BLaER1 (cell line): Measurements from ENCODE around the gene ZNF483.
"Not testable (repeated sequence)": the region's sequence is repeated elsewhere in the genome, so short reads cannot be mapped to it uniquely, and the experiment has no call there.

Source experiments
- H3K27ac ChIP-seq: shearing (Covaris generic); formaldehyde crosslinking; 2 replicates; pipeline ENCODE4 v1.8.1; 2022
- H3K27me3 ChIP-seq: shearing (Covaris generic); formaldehyde crosslinking; 2 replicates; pipeline ENCODE4 v1.8.1; 2022
- H3K36me3 ChIP-seq: shearing (Covaris generic); formaldehyde crosslinking; 2 replicates; pipeline ENCODE4 v1.8.1; 2022
- H3K4me1 ChIP-seq: shearing (Covaris generic); formaldehyde crosslinking; 2 replicates; pipeline ENCODE4 v1.8.1; 2022
- H3K4me2 ChIP-seq: shearing (Covaris generic); formaldehyde crosslinking; 2 replicates; pipeline ENCODE4 v1.8.1; 2022
- H3K4me3 ChIP-seq: shearing (Covaris generic); formaldehyde crosslinking; 2 replicates; pipeline ENCODE4 v1.8.1; 2022
- H3K9ac ChIP-seq: shearing (Covaris generic); formaldehyde crosslinking; 2 replicates; pipeline ENCODE4 v1.8.1; 2022
- H3K9me3 ChIP-seq: shearing (Covaris generic); formaldehyde crosslinking; 2 replicates; pipeline ENCODE4 v1.8.1; 2022
- H4K20me1 ChIP-seq: shearing (Covaris generic); formaldehyde crosslinking; 2 replicates; pipeline ENCODE4 v1.8.1; 2022
- Cebpa-rat ChIP-seq: shearing (Covaris generic); IDR thresholded peaks from 2 replicates; pipeline ENCODE4 v1.8.1; 2022

ZNF483 gene

DNA sequence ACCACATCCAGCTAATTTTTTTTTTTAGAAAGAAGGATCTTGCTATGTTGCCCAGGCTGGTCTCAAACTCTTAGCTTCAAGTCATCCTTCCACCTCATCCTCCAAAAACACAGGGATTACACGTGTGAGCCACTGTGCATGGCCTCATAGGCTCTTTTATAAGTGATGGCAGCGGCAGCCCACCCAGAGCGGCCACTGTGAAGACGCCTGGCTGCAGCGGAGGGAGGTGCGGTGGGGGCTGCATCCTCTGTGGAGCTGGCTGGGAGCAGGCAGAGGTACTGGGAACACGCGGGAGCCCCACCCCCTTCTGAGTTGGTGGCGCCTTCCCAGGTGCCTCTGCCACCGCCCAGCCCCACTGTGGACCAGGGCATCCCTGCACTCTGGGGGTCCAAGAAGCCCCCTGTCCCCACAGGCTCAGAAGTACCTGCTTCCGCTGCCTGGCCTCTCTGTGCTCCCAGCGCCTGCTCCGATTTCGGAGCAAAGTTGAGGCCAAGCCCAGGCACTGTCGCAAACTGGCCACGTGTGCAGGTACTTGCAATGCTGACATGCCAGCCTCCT is 23.9 kb upstream of the ZNF483 start:
- H3K4me2 ChIP-seq, result no peak overlapping the region
- H3K9ac ChIP-seq, result no peak overlapping the region
- H3K36me3 ChIP-seq, result no peaks in the 10 kb centered on the region
- no peak overlapping the region for H3K4me3 ChIP-seq
- H4K20me1 ChIP-seq, result no peaks in the 10 kb centered on the region
- peaks cover 14% of the 10 kb centered on the region for H3K9me3 ChIP-seq
- H3K27ac ChIP-seq, result no peak overlapping the region
- H3K4me1 ChIP-seq, result no peaks in the 10 kb centered on the region
- no peaks in the 10 kb centered on the region for H3K27me3 ChIP-seq
- no peak for TF ChIP-seq Cebpa-rat

DNA sequence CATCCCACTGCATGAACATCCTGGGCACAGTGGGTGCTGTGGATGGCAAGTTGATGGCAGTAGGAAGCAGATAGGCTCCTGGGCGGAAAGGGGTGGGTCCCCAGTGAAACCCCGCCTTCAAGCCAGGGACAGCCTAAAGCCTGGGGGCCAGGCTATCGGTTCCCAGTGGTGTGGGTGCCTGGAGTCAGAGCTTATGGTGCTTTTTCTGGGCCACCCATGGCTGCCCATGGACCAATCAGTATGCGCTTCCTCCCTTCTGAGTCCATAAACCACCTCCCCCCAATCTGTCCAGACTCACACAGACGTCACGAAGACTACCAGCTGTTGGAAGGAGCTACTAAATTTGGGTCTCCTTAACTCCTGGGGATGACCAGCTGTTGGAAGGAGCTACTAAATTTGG is 23.3 kb upstream of the ZNF483 start:
- no peaks in the 10 kb centered on the region for H4K20me1 ChIP-seq
- TF ChIP-seq Cebpa-rat, result no peak
- no peak overlapping the region for H3K27ac ChIP-seq

DNA sequence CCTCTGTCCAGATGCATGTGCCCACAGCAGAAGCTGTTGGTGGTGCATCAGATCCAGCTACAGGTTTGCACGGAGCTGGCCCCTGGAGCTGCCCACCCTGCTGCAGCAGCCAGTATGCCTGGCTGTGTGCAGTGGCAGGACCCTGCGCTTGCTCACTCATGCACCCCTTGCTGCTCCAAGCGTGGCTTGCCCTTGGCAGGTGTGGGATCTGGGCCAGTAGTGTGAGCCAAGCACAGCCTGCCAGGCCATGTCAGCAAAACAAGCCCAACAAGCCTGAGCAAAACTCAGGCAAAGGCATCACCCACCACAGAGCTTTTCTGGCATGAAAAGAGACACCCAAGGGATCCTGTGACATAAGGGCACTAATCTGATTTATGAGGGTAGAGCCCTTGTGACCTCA is 22.5 kb upstream of the ZNF483 start:
- TF ChIP-seq Cebpa-rat, result no peak
- Histone ChIP-seq H3K27me3 (no peaks in the 10 kb centered on the region), H3K4me3 (no peak overlapping the region), H4K20me1 (no peaks in the 10 kb centered on the region), H3K4me2 (no peak overlapping the region), H3K27ac (no peak overlapping the region), H3K36me3 (no peaks in the 10 kb centered on the region), H3K9me3 (peaks cover 14% of the 10 kb centered on the region), H3K4me1 (no peaks in the 10 kb centered on the region), H3K9ac (no peak overlapping the region)

More for the DNA sequence above, 23.3 kb upstream of the ZNF483 start:
- no peak overlapping the region for H3K9ac ChIP-seq
- no peak overlapping the region for H3K4me2 ChIP-seq
- H3K4me3 ChIP-seq, result no peak overlapping the region
- no peaks in the 10 kb centered on the region for H3K36me3 ChIP-seq
- H3K27me3 ChIP-seq, result no peaks in the 10 kb centered on the region
- H3K4me1 ChIP-seq, result no peaks in the 10 kb centered on the region
- H3K9me3 ChIP-seq, result peaks cover 14% of the 10 kb centered on the region

DNA sequence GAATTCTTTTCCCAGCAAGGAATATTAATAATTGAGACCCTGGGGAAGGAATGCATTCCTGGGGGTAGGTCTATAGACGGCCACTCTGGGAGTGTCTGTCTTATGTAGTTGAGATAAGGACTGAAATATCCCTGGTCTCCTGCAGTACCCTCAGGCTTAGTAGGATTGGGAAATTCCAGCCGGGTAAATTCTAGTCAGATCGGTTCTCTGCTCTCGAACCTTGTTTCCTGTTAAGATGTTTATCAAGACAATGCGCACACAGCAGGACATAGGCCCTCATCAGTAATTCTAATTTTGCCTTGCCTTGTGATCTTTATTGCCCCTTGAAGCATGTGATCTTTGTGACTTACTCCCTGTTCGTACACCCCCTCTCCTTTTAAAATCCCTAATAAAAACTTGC is 13.4 kb upstream of the ZNF483 start:
- not testable (repeated sequence) for H3K4me1 ChIP-seq, H3K36me3 ChIP-seq, H3K4me3 ChIP-seq, H3K27me3 ChIP-seq, H3K27ac ChIP-seq, H3K4me2 ChIP-seq, H3K9ac ChIP-seq, H4K20me1 ChIP-seq
- peaks cover 23% of the 10 kb centered on the region for H3K9me3 ChIP-seq

DNA sequence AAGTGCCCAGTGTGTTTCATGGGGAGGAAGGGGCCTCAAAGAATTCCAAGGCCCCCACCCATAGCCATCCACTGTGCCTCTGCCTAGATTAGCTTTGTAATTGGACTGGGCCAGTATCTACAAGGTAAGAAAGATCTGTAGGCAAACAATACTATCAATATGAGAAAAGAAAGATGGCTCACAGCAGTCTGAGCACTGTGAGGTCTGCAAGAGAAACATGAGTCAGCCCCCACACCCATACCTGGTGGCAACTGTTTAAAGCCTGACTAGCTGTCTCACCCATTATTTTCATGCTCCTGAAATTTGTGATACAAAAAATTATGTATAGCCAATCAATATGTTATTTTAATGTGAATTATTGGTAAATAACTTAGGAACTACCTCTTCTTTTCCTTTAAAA is 10.0 kb upstream of the ZNF483 start:
- H3K9ac ChIP-seq, result no peak overlapping the region
- TF ChIP-seq Cebpa-rat, result no peak

DNA sequence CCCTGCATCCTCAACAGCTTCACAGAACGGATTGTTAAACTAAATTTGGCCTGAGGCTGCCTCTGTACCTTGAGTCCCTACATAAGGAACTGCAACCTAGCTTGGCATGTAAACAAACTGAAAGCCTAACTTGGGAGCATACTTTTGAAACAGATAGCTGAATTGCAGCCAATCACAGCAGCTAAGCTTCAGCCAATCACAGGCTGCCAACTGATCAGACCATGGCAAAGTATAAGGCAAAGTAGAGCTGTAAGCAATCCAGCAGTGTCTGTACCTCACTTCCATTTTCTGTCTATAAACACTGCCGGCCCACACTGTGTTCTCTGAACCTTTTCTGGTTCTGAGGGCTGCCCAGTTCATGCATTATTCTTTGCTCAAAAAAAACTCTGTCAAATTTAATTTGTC is 8.9 kb upstream of the ZNF483 start:
- no peaks in the 10 kb centered on the region for H3K36me3 ChIP-seq
- peaks cover 29% of the 10 kb centered on the region for H3K9me3 ChIP-seq
- no peak overlapping the region for H3K4me3 ChIP-seq
- H4K20me1 ChIP-seq, result no peaks in the 10 kb centered on the region
- H3K4me1 ChIP-seq, result no peaks in the 10 kb centered on the region
- H3K4me2 ChIP-seq, result no peak overlapping the region
- no peaks in the 10 kb centered on the region for H3K27me3 ChIP-seq
- TF ChIP-seq Cebpa-rat, result no peak
- no peak overlapping the region for H3K9ac ChIP-seq
- no peak overlapping the region for H3K27ac ChIP-seq

More for the DNA sequence above, 10.0 kb upstream of the ZNF483 start:
- H3K4me1 ChIP-seq, result no peaks in the 10 kb centered on the region
- peaks cover 29% of the 10 kb centered on the region for H3K9me3 ChIP-seq
- H3K27me3 ChIP-seq, result no peaks in the 10 kb centered on the region
- no peak overlapping the region for H3K4me3 ChIP-seq
- H3K36me3 ChIP-seq, result no peaks in the 10 kb centered on the region
- no peak overlapping the region for H3K27ac ChIP-seq
- H3K4me2 ChIP-seq, result no peak overlapping the region
- H4K20me1 ChIP-seq, result no peaks in the 10 kb centered on the region

DNA sequence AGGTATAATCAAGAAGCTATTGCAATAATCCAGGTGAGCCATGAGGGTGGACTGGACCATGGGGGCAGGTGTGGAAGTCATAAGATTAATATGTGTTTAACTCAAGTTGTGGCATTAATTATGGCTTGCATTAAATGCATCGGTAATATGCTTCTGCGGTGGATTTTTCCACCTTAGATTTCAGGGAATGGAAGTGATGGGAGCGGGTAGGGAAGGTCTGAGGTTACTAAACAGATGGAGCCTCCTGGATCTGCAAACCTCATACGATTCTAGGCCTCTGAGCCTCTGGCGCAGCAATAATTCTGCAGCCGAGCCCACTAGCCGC is 286 bp upstream of the ZNF483 start:
- Histone ChIP-seq H3K4me2 (no peak overlapping the region), H3K9me3 (peaks cover 50% of the 10 kb centered on the region), H3K27ac (no peak overlapping the region), H3K36me3 (no peaks in the 10 kb centered on the region), H3K4me1 (no peaks in the 10 kb centered on the region; the same call in 1 of the 2 replicates), H4K20me1 (no peaks in the 10 kb centered on the region), H3K9ac (no peak overlapping the region), H3K4me3 (no peak overlapping the region), H3K27me3 (no peaks in the 10 kb centered on the region)
- TF ChIP-seq Cebpa-rat, result no peak

DNA sequence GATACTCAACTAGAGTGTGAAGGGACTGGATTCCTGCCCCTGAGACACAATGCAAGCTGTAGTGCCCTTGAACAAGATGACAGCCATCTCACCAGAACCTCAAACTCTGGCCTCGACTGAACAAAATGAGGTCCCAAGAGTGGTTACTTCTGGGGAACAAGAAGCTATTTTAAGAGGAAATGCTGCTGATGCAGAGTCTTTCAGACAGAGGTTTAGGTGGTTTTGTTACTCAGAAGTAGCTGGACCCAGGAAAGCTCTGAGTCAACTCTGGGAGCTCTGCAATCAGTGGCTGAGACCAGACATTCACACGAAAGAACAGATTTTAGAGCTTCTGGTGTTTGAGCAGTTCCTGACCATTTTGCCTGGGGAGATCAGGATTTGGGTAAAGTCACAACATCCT is 2.4 kb downstream of the ZNF483 start:
- Histone ChIP-seq H3K36me3 (no peaks in the 10 kb centered on the region), H3K9ac (no peak overlapping the region), H3K27ac (no peak overlapping the region), H3K4me3 (no peak overlapping the region), H3K4me2 (no peak overlapping the region), H3K27me3 (no peaks in the 10 kb centered on the region), H4K20me1 (no peaks in the 10 kb centered on the region), H3K4me1 (no peaks in the 10 kb centered on the region; the same call in 1 of the 2 replicates), H3K9me3 (peaks cover 46% of the 10 kb centered on the region)
- TF ChIP-seq Cebpa-rat, result no peak

DNA sequence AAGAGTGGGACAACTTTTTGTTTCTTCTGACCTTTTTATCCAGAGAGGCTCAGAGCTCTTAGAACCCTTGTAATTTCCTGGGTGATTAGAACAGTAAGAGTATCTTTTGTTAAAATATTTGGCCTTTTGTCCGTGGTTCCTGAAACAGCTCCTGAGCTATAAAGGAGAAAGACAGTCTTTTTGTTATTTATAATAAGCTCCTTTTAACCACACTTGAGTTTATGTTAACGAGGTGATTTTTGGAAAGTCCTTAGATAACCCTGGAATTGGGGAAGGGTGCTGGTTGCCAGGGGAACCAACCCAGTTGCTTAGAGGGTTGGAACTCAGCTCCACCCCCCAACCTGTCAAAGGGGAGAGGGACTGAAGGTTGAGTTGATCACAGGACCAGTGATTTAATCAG is 4.8 kb downstream of the ZNF483 start:
- Histone ChIP-seq H3K4me1 (no peaks in the 10 kb centered on the region), H3K27ac (no peak overlapping the region), H3K9ac (no peak overlapping the region), H3K36me3 (no peaks in the 10 kb centered on the region), H3K9me3 (peaks cover 55% of the 10 kb centered on the region), H4K20me1 (no peaks in the 10 kb centered on the region), H3K27me3 (no peaks in the 10 kb centered on the region), H3K4me3 (no peak overlapping the region), H3K4me2 (no peak overlapping the region)
- no peak for TF ChIP-seq Cebpa-rat

DNA sequence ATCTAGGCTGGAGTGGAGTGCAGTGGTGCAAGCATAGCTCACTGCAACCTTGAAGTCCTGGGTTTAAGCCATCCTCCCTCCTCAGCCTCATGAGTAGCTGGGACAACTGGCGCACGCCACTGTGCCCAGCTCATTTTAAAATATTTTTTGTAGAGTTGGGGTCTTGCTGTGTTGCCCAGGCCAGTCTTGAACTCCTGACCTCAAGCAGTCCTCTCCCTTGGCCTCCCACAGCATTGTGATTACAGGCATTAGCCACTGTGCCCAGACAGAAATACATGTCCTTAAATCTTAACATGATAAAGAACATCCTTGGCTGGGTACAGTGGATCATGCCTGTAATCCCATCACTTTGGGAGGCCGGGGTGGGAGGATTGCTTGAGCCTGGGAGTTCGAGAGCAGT is 6.7 kb downstream of the ZNF483 start:
- no peaks in the 10 kb centered on the region for H3K4me1 ChIP-seq
- H3K4me3 ChIP-seq, result no peak overlapping the region
- H3K9ac ChIP-seq, result no peak overlapping the region
- H3K27ac ChIP-seq, result no peak overlapping the region
- H3K9me3 ChIP-seq, result peaks cover 61% of the 10 kb centered on the region
- H3K4me2 ChIP-seq, result no peak overlapping the region
- no peaks in the 10 kb centered on the region for H4K20me1 ChIP-seq
- no peaks in the 10 kb centered on the region for H3K36me3 ChIP-seq
- no peak for TF ChIP-seq Cebpa-rat
- no peaks in the 10 kb centered on the region for H3K27me3 ChIP-seq

DNA sequence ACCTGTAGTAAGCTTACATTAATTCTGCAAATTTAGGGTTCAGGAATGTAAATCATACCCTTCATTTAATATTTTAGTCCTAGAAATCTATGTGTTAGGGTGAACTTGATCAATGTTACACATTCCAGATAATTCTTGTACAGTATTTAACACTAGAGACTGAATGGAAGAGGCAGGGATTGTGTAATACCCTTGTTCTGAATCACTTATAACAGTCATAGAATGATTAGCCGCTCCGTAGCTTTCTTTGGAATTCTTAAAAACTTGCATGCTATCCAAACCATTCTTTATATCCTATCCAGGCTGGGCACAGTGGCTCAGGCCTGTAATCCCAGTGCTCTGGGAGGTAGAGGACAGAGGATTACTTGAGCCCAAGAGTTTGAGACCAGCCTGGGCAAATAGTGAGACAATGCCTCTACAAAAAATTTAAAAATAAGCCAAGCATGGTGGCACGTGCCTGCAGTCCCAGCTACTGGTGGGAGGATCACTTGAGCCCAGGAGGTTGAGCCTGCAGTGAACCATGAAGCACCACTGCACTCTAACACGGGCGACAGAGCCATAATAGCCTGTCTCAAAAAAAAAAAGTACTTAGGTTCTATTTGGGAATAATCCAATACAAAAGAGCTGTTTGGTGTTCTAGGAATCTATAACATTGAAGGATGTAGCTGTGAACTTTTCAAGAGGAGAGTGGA is 8.3 kb downstream of the ZNF483 start:
- H3K27me3 ChIP-seq, result no peaks in the 10 kb centered on the region
- no peak overlapping the region for H3K9ac ChIP-seq
- no peak overlapping the region for H3K4me2 ChIP-seq
- no peak overlapping the region for H3K27ac ChIP-seq
- H4K20me1 ChIP-seq, result no peaks in the 10 kb centered on the region
- H3K9me3 ChIP-seq, result peaks cover 76% of the 10 kb centered on the region
- no peak overlapping the region for H3K4me3 ChIP-seq
- H3K36me3 ChIP-seq, result no peaks in the 10 kb centered on the region
- no peak for TF ChIP-seq Cebpa-rat
- H3K4me1 ChIP-seq, result no peaks in the 10 kb centered on the region
